GM19395 (cell line): ENCODE data around the gene SLC35G6.
"Not testable (repeated sequence)": the region's sequence is repeated elsewhere in the genome, so short reads cannot be mapped to it uniquely, and the experiment has no call there.

Experiments
- ATAC-seq: cut with Tn5 transposase; IDR thresholded peaks from one replicate; pipeline ENCODE4 v1.9.1; 2021; ENCODE audit warnings: mild to moderate bottlenecking, moderate library complexity; ENCODE audit not compliant: unreplicated experiment

The SLC35G6 gene

DNA sequence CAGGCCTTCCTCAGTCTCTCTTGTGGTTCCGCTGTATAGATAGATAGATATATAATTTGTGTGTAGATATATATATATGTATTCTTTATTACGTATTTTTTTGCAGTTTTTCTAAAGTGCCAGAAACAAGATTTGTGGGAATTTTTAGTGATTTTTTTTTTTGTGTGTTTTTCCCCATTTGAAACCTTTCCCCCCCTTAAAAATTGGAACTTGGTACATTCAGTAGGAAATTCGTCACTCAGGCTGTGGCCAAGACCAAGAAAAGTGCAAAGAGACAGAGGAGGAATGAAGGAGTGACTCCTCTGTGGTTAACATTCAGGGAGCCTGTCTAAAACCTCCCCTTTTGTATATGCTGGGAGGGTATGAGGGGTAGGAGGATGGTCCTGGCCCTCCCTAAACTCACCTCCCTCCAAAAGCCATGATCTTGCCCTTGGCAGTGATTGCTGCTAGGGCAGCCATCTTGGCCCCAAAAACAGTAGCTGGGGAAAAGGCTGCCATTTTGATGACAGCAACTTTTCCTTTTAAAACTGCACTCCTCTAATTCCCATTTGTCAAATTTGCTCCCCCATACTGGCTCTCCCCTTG is 21.2 kb upstream of the SLC35G6 start:
- no peak for ATAC-seq

DNA sequence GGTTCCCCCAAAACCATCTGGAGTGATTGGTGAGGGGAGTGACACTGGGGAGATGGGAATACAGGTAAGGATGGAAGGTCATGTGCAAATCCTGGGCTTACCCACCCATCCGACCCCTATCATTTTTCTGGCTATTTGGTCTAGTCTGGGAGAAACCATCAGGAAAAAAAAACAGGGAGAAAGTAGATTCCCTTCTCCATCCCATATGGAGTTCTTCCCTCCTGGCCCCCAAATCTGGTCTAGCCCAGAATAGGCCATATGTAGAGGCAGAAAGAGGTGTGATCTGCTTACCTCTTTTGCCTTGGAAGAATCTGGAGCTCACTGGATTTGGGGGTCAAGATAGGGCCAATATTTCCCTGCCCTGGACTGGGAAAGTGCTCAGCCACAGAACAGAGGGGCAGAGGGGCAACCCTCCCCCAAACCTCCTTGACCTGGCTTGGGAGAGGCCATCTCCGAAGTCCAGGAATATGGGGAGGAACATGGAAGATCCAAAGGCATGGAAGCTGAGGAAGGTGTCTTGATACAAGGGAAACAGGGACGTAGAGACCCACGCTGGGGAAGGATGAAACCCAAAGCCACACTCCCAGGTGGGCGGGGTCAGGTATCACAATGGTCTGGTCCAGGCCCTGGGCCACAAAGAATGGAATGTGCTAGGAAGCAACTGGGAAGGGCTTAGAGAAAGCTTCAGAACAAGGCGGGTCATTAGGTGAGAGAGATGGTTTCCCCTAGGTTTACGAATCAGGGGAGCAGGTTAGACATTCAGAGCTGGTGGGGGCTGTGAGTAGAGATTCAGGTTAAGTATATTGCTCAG is 20.2 kb upstream of the SLC35G6 start:
- ATAC-seq, result no peak

DNA sequence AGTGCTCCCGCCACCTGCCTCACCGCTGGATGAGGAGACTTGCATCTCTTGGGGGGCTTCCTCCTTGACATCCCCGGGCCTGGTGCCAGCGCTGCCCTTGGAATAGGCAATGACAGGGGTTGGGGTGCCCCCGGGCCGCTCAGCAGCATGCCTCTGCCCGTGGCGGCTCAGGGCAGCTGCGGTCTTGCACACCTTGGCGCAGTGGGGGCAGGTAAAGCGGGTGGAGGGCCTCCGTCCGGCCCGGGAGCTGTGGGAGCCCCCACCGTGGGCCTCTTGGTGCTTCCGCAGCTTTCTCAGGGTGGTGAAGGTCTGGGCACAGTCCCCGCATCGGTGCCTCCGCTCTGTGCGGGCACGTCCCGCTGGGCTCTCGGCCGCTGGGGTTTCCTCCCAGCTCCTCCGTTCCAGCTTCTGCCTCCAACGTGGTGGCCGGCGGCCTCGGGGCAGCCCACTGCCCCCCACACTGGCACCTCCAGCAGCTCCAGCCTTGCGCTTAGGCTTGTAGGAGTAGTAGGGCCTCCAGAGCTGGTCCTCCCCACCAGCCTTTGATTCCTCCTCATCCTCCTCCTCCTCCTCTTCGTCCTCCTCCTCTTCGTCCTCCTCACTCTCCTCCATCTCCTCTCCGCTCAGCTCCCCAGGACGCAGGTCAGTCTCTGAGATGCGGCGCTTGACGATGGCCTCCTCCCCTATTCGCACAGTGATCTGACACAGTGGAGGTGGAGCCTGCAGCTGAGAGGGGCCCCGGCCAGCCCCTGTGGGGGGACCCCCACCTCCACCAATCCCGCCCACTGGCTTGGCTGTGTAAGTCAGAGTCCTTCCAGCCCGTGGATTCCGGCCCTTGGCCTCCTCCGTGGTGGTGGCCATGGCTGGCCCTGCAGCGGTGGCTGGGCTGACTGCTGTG is 18.5 kb upstream of the SLC35G6 start:
- ATAC-seq, result no peak

DNA sequence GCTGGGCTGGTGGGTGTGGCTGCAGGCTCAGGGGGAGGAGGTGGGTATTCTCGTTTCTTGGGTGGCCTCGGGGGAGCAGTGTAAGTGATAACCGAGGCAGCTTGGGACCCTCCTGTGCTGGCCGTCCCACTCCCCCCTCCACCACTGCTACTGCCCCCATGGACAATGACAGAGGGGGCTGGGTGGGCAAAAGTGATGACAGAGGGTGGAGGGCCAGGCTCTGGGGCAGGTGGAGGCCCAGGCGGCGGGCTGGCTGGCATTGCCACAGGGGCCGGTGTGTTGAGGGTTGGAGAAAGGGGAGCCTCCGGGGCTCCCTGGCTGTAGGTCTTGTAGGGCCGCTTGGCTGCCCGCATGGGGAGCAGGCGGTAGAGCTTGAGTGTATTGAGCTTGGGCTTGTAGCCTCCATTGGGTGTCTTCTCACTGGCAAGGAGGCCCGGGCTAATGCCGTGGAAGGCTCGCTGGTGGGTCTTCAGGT is 17.8 kb upstream of the SLC35G6 start:
- no peak for ATAC-seq

DNA sequence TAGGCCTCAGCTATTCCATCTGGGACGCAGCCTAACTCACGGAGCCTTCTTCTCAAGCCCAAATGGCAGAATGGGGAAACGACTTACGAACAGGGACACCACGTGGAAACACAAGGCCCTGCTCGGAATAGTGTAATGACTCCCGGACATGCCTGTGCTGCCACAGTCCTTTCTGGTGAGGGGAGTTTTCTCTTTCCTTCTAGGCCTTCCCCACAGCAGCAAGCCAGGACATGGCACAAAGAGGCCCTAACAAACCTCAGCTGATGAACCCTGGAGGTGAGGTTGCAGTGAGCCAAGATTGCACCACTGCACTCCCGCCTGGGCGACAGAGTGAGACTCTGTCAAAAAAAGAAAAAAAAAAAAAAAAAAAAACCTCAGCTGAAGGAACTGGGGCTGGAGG is 17.2 kb upstream of the SLC35G6 start:
- ATAC-seq, result no peak

DNA sequence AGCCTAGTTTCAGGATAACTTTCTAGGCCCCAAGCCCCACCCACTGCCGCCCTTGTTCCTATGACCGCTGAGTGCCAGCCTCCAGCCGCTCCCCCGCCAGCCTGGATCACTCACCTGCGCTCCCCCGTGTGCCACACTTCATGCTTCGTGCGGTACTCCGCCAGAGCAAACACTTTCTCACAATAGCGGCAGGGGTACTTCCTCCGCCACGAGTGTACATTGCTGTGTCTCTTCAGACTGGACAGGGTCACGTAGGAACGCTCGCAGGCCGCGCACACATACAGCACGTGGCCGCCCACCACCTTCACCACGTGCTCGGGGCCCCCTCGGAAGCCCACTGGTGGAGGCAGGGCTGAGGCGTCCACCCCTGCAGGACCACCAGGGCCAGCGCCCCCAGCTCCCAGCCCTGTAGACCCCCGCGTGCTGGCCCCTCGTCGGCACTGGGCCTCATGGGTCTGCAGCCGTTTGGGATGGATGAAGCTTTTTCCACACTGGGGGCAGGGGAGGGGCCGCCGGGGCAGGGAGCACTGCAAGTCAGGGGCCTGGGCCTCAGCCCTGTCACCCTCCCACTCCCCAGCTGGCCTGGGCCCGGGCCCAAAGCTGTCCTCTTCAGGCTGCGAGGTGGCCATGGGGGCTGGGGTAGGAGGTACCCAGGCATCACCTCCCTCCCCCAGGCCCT is 15.5 kb upstream of the SLC35G6 start:
- ATAC-seq, result no peak

DNA sequence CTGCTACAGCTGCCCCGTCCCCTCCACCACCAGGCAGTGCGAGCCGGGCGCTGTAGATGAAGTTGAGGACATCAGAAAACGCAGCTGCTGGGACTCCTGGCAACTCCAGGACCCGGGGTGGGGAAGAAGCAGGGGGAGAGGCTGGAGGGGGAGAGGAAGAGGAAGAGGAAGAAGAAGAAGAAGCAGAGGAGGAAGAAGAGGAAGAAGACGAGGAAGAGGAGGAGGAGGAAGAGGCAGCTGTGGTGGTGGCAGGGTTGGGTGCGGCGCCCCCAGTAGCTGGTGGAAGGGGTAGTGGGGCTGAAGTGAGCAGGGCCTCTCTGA is 15.0 kb upstream of the SLC35G6 start:
- no peak for ATAC-seq

DNA sequence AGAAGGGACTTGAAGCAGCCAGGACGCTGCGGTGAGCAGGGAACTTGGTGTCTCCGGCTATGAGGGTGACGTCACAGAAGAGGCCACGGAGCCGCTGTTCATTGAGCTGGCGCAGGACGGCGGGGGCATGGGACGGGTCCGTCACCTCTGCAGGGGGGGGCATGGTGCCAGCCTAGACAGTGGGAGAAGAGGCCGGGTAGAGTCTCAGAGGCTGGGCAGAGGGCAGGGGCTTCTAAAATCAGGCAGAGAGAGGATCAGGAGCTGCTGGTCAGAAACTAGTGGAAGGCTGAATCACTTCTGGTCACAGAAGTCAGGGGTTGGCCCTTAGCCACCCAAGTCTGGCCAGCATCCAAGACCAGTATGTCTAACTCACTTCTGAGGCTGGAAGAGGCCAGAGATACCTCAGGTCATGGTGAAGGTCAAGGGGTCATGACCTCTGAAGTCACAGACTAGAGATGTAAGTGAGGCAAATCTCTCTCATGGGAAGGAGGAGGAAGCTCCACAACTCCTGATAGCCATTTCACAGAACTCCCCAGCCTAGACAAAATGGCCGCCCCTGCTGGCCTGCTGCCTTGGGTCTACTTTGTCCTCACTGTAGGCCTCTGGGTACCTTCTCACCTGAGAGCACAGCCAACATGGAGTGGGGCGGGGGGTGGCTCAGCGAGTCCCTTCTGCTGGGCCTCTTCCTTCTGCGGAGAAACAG is 14.5 kb upstream of the SLC35G6 start:
- ATAC-seq, result no peak

DNA sequence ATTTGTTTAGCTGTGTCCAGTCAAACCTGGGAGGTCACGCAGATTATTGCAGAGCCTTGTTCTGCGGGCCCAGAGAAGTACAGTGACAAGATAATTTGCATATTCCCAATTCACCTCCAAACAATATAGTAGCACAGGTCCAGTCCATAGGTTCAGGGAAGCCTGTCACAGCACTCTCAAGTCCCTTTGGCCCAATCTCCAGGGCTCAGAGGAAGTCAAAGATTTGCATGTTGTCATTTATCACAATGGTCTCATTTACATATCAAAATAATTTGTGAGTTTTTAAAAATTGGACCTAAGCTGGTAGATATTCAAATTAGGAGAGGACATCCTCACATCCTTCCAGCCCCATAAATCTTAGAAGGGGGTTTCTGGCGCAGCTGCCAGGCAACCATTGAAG is 13.7 kb upstream of the SLC35G6 start:
- no peak for ATAC-seq

DNA sequence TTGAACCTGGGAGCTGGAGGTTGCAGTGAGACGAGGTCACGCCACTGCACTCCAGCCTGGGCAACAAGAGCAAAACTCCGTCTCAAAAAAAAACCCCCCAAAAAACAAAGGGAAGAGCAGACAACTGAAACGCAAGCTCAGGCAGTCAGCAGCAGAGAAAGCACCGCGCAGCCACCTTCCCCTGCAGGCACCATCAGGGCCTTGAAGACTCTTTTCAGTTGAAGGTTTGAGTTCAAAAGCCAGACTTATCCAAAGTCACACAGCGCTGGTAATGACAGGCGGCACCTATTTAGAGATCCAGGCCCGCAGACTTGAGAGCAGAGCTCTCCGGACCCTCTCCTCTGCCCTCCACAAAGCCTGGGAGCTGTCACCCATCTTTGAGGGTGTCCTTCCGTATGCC is 13.0 kb upstream of the SLC35G6 start:
- no peak for ATAC-seq

DNA sequence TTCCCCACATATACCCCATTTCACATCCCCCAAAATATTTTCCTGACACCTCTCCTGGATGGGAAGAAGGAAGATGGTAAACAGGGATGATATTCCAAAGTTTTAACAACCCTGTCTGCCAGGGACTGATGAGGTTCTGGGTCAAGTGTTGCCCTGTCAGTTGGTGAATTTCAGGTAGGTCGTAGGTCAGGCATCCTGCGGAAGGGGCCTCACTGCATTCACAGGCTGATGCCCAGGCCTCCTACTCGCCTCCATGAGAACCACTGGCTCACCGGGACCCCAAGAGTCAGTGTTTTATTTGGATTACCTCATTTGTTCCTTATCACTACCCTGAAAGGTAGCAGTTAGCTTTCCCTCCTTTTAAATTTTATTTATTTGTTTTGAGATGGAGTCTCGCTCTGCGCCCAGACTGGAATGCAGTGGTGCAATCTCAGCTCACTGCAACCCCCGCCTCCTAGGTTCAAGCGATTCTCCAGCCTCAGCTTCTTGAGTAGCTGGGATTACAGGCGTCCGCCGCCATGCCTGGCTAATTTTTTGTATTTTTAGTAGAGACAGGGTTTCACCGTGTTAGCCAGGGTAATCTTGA is 12.3 kb upstream of the SLC35G6 start:
- no peak for ATAC-seq

DNA sequence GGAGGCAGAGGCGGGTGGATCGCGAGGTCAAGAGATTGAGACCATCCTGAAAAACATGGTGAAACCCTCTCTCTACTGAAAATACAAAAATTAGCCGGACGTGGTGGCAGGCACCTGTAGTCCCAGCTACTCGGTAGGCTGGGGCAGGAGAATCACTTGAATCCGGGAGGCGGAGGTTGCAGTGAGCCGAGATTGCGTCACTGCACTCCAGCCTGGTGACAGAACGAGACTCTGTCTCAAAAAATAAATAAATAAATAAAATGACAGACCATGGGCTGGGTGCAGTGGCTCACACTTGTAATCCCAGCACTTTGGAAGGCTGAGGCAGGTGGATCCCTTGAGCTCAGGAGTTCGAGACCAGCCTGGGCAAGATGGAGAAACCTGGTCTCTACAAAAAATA is 11.4 kb upstream of the SLC35G6 start:
- ATAC-seq, result not testable (repeated sequence)

DNA sequence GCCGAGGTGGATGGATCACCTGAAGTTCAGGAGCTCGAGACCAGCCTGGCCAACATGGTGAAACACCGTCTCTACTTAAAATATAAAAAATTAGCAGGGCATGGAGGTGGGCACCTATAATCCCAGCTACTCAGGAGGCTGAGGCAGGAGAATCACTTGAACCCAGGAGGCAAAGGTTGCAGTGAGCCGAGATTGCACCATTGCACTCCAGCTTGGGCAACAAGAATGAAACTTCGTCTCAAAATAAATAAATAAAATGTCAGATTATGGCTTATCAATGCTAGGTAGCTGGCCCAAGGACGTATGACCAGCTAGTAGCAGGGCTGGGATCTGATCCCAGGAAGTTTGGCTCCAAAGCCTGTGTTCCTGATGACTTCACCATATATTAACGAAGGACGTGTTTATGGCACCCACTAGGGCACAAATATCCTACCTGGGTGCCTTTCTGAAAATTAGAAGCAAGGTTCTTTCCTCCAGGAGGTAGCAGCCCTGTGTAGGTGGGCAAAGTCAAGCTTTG is 10.7 kb upstream of the SLC35G6 start:
- not testable (repeated sequence) for ATAC-seq

DNA sequence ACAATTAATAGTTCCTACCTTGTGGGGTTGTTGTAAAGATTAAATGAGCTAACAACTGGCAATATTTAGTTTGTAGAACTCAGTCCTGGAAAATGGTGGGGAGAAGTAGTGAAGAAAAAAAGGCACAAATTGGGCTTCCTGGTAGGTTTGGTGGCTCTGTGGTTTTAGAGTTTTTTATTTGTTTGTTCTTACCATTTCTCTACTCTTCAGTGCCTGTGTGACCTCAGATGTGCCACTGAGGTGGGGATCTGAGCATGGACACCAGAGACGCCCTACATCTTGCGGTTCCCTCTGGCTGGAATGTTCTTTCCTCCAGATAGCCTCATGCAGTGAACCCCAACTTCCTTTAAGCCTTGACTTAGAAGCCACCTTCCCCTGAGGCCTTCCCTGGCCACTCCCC is 9.5 kb upstream of the SLC35G6 start:
- no peak for ATAC-seq

DNA sequence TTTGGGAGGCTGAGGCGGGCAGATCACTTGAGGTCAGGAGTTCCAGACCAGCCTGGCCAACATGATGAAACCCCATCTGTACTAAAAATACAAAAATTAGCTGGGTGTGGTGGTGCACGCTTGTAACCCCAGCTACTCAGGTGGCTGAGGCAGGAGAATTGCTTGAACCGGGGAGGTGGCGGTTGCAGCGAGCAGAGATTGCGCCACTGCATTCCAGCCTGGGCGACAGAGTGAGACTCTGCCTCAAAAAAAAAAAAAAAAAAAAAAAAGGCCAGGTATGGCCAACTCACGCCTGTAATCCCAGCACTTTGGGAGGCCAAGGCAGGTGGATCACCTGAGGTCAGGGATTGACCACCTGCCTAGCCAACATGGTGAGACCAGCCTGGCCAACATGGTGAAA is 6.5 kb upstream of the SLC35G6 start:
- not testable (repeated sequence) for ATAC-seq

DNA sequence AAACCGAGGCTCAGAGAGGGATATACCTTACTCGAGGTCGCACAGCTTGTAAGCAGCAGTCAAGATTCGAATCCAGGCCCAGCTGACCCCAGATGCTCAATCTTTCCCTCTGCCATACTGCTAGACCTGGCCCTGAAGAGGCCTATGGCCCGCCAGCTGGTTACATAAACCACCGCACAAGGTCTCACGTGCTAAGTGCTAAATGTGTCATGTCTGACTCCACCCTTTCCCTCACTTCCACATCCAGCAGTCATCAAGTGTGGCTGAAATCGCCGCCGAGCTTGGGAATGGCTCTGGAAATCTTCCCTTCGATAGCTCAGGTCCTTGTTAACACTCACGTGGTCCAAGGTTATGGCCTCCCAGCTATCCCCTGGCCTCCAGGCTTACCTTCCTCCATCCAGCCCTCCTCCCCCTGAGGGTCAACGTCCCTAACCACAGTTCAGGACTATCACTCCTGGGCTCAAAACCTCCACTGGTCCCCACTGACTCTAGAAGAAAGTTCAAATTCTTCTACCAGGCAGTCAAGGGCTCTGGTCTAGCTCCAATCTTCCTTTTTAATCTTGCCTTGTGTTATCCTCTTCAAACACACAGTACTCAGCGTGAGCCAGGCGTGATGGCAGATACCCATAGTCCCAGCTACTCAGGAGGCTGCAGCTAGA is 5.4 kb upstream of the SLC35G6 start:
- no peak for ATAC-seq

DNA sequence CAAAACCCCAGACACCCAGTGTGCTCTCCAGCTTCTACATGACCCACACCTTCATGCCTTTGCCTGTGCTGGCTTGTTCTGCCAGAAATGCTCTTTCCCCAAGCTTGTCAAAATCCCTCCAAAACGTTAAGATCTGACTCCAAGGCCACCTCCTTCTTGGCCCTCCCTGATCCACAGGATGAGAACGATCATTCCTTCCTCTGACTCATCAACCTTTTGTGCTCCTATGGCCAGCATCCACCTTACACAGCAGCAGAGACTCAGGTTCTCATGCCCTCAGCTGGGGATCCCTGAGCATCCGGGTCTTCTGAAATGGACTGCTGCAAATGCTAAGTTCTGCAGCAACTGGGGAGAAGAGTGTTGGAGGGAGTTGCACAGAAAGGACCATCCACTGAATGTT is 4.8 kb upstream of the SLC35G6 start:
- ATAC-seq, result no peak

DNA sequence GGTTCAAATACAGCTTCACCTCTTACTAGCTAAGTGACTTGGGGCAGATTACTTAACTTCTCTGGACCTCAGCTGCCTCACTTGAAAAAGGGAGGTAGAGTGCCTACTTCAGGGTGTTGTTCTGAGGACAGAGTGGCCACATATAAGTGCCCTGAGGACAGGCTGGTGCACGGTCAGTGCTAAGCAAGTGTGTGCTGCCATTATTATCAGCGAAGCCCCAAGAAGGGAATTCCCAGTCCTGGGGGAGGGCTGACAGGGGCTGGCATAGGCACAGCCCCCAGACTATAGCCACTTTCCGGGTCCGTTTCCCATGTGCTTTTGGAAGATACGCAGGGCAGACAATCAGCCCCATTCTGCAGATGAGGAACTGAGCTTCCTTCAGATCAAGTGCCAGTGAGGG is 4.3 kb upstream of the SLC35G6 start:
- no peak for ATAC-seq
